ENCODE measurements around the gene PDE6C. TPM values are rescaled to one million over a fixed set of nuclear protein-coding genes. Genes with fewer than 3 reads are reported as not detected.

The PDE6C gene
- total and polyA plus RNA-seq, 4 donors = not detected

DNA sequence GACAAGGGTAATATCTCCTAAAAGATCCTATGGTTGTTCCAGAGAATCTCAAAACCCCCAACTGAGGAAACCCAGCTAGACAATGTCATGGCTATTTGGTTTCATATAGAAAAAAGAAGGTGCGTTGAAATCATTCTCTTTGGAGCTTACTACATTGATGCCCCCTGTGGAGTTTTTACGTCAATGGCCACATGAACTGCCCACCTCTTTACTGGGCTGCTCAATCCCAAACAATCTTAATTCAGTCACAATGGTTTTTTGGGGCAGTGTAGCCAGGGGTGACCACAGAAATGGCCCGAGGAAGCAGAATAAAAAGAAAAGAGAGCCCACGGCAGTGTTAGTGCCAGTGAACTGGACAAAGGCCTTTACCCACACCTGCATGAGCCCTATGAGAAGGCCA lies 19.1 kb upstream of the PDE6C start:
- H3K27ac ChIP-seq (ENCODE audit: low read depth in 1 of 2, low read length in 1 of 2) = no peak overlapping the region
- TF ChIP-seq, protein P1, sequence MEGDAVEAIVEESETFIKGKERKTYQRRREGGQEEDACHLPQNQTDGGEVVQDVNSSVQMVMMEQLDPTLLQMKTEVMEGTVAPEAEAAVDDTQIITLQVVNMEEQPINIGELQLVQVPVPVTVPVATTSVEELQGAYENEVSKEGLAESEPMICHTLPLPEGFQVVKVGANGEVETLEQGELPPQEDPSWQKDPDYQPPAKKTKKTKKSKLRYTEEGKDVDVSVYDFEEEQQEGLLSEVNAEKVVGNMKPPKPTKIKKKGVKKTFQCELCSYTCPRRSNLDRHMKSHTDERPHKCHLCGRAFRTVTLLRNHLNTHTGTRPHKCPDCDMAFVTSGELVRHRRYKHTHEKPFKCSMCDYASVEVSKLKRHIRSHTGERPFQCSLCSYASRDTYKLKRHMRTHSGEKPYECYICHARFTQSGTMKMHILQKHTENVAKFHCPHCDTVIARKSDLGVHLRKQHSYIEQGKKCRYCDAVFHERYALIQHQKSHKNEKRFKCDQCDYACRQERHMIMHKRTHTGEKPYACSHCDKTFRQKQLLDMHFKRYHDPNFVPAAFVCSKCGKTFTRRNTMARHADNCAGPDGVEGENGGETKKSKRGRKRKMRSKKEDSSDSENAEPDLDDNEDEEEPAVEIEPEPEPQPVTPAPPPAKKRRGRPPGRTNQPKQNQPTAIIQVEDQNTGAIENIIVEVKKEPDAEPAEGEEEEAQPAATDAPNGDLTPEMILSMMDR (IDR thresholded peaks at IDR 0.05; ENCODE audit: control extremely low read depth, extremely low read depth) = no peak
- H3K36me3 ChIP-seq (ENCODE audit: control insufficient read depth in 4 of 4, insufficient read depth in 4 of 4, low read length in 4 of 4) = no peaks in the 10 kb centered on the region
- ATAC-seq (ENCODE audit: insufficient read depth, low FRiP score) = no peak
- no peaks in the 10 kb centered on the region for H3K9me3 ChIP-seq (ENCODE audit: control insufficient read depth in 4 of 4, insufficient read depth in 3 of 4, low read length in 3 of 4)
- H3K27me3 ChIP-seq (ENCODE audit: control insufficient read depth in 3 of 3, insufficient read depth in 3 of 3, low read length in 2 of 3) = peaks cover 0 to 4% (median 0%) of the 10 kb centered on the region in 3 donors
- DNase-seq = no peak
- 93 to 95% methylated on average over 4 of the region's 4 CpGs for WGBS, 2 donors
- H3K4me1 ChIP-seq (ENCODE audit: control insufficient read depth in 5 of 5, insufficient read depth in 5 of 5, low read length in 5 of 5) = peaks cover 0 to 4% (median 0%) of the 10 kb centered on the region in 5 donors
- H3K4me3 ChIP-seq = no peak overlapping the region
- H3K9ac ChIP-seq (ENCODE audit: insufficient read depth in 1 of 2, low read length in 2 of 2) = no peak overlapping the region

DNA sequence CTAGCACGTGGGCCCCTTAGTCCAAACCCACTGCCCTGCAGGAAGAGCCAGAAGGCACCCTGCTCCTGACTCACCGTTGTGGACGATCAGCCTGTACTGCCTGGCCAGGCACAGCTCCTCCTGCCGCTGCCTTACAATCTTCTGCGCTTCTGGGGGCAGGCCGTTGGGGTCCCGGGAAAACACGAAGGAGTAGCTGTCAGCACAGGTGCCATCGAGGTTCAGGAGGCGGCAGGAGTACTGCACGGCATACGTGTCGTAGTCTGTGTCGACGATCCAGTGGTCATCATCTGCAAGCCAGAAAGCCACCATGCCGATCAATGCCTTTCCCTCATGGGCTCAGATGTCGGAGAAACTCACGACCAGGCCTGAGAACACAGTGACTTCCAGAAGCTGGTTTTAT lies 18.6 kb upstream of the PDE6C start:
- peaks cover 0 to 4% (median 0%) of the 10 kb centered on the region in 3 donors for H3K27me3 ChIP-seq (ENCODE audit: control insufficient read depth in 3 of 3, insufficient read depth in 3 of 3, low read length in 2 of 3)
- no peak overlapping the region for H3K27ac ChIP-seq (ENCODE audit: low read depth in 1 of 2, low read length in 1 of 2)
- H3K9me3 ChIP-seq (ENCODE audit: control insufficient read depth in 4 of 4, insufficient read depth in 3 of 4, low read length in 3 of 4) = no peaks in the 10 kb centered on the region
- peaks cover 0 to 4% (median 0%) of the 10 kb centered on the region in 5 donors for H3K4me1 ChIP-seq (ENCODE audit: control insufficient read depth in 5 of 5, insufficient read depth in 5 of 5, low read length in 5 of 5)
- H3K9ac ChIP-seq (ENCODE audit: insufficient read depth in 1 of 2, low read length in 2 of 2) = no peak overlapping the region
- no peak for ATAC-seq (ENCODE audit: insufficient read depth, low FRiP score)
- no peaks in the 10 kb centered on the region for H3K36me3 ChIP-seq (ENCODE audit: control insufficient read depth in 4 of 4, insufficient read depth in 4 of 4, low read length in 4 of 4)
- H3K4me3 ChIP-seq = no peak overlapping the region
- TF ChIP-seq, protein P1 (IDR thresholded peaks at IDR 0.05; ENCODE audit: control extremely low read depth, extremely low read depth) = no peak
- WGBS, 2 donors = 93 to 94% methylated on average over 18 of the region's 18 CpGs
- no peak for DNase-seq

DNA sequence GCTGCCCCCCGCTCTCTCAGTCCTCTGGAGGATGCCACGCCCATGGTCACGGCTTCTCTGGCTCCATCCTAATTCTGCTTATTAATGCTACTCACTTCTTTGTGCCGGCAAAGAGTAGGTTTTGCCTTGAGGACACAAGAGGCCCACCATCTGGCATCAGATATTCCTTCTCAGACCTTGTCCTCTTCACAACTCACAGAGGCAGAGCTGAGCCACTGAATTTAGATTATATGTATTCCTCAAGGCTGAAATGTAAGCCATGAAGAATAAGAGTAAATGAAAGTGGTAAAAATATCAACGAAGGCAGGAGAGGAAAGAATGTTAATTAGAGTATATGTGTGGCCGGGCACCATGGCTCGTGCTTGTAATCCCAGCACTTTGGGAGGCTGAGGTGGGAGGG lies 17.8 kb upstream of the PDE6C start:
- TF ChIP-seq, protein P1 (IDR thresholded peaks at IDR 0.05; ENCODE audit: control extremely low read depth, extremely low read depth) = no peak
- Histone ChIP-seq H3K9ac (ENCODE audit: insufficient read depth in 1 of 2, low read length in 2 of 2) (no peak overlapping the region), H3K4me3 (no peak overlapping the region), H3K27ac (ENCODE audit: low read depth in 1 of 2, low read length in 1 of 2) (no peak overlapping the region), H3K27me3 (ENCODE audit: control insufficient read depth in 3 of 3, insufficient read depth in 3 of 3, low read length in 2 of 3) (peaks cover 0 to 8% (median 2%) of the 10 kb centered on the region in 3 donors), H3K4me1 (ENCODE audit: control insufficient read depth in 5 of 5, insufficient read depth in 5 of 5, low read length in 5 of 5) (peaks cover 0 to 4% (median 0%) of the 10 kb centered on the region in 5 donors), H3K9me3 (ENCODE audit: control insufficient read depth in 4 of 4, insufficient read depth in 3 of 4, low read length in 3 of 4) (no peaks in the 10 kb centered on the region), H3K36me3 (ENCODE audit: control insufficient read depth in 4 of 4, insufficient read depth in 4 of 4, low read length in 4 of 4) (no peaks in the 10 kb centered on the region)
- WGBS, 2 donors = 86 to 90% methylated on average over 7 of the region's 7 CpGs
- ATAC-seq (ENCODE audit: insufficient read depth, low FRiP score) (no peak), DNase-seq (no peak)
